B cell (primary cell): ENCODE data around the gene TTC19.

Experiments
- CTCF ChIP-seq: fragments of 200-600 bp; IDR thresholded peaks from one replicate; pipeline ENCODE4 v1.8.0; 2022; ENCODE audit warnings: antibody characterized with exemption, mild to moderate bottlenecking
- EZH2 ChIP-seq: IDR thresholded peaks from 2 replicates; pipeline ENCODE4 v1.6.1; 2012; ENCODE audit warnings: borderline replicate concordance, low read depth, mild to moderate bottlenecking, moderate library complexity, low read length; ENCODE audit not compliant: insufficient read depth, poor library complexity, severe bottlenecking

DNA sequence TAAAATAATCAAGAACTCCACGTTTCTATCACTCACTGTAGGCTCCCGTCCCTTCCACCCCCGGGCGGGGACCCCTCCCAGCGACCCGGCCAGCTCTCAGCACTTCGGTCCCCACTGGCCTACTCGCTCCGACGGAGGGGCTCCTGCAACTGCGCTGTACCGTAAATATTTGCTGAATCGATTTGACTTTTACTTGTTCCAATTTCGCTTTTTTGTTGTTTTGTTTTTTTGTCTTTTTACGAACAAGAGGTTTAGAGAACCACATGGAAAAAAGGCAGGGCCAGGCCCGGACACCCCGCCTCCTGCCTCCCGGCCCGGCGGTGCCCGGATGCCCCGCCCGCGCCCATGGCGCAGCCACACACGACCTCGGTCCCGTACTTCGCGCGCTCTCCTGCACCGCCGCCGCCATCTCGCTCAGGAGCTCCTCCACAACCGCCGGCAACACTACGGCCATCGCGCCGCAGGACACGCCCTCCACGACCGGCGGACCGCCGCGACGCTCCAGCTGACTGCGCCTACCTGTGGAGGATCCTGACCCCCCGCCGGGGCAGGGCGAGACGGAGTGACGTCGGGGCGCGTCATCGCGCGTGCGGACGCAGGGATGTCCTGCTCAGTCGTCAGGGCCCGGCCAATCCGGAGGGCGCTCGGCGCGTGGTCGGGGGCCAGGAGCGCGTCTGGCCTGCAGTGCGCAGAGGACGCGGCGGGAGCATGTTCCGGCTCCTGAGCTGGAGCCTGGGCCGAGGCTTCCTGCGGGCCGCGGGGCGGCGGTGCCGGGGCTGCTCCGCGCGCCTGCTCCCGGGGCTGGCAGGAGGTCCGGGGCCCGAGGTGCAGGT lies at the start of gene TTC19, which contains the start of gene ZSWIM7:
- TF ChIP-seq CTCF (no peak), EZH2 (no peak)
